ENCODE data around the gene JARID2. TPM values are rescaled to one million over a fixed set of nuclear protein-coding genes. Genes with fewer than 3 reads are reported as not detected.

The JARID2 gene
- polyA plus RNA-seq, 12 donors = 11.3 to 121 (median 15.7) TPM

- DNase-seq = no peak
Observed at GRCh38 chr6:15518878-15519277, 273.0 kb downstream of the JARID2 start.

- no peak for DNase-seq
Observed at GRCh38 chr6:15519681-15520080, 273.8 kb downstream of the JARID2 start.

GRCh38 chr6:15520626-15521203 lies 274.8 kb downstream of the JARID2 start:
- DNase-seq = no peak

- no peak for DNase-seq
Observed at GRCh38 chr6:15521582-15521981, 275.7 kb downstream of the JARID2 start.

- no peak for DNase-seq
Observed at GRCh38 chr6:15522026-15522425, 276.2 kb downstream of the JARID2 start.

GRCh38 chr6:15522427-15522826 lies 276.6 kb downstream of the JARID2 start:
- DNase-seq = peak; percentile 27

- DNase-seq = no peak
Observed at GRCh38 chr6:15522856-15523529, 277.1 kb downstream of the JARID2 start.

- no peak for DNase-seq
Observed at GRCh38 chr6:15523679-15524630, 278.1 kb downstream of the JARID2 start.

GRCh38 chr6:15524861-15525401 lies 279.1 kb downstream of the JARID2 start:
- no peak for DNase-seq

GRCh38 chr6:15526212-15526701 lies 280.4 kb downstream of the JARID2 start:
- DNase-seq = no peak

GRCh38 chr6:15527838-15528617 lies 282.2 kb downstream of the JARID2 start:
- no peak for DNase-seq

- no peak for DNase-seq
Observed at GRCh38 chr6:15528870-15529269, 283.0 kb downstream of the JARID2 start.

- no peak for DNase-seq
Observed at GRCh38 chr6:15530411-15530810, 284.5 kb downstream of the JARID2 start.

GRCh38 chr6:15531973-15532372 lies 286.1 kb downstream of the JARID2 start:
- no peak for DNase-seq

GRCh38 chr6:15533379-15534026 lies 287.6 kb downstream of the JARID2 start:
- DNase-seq = no peak

- DNase-seq = no peak
Observed at GRCh38 chr6:15534974-15535373, 289.1 kb downstream of the JARID2 start.

GRCh38 chr6:15535495-15536197 lies 289.8 kb downstream of the JARID2 start:
- no peak for DNase-seq

- no peak for DNase-seq
Observed at GRCh38 chr6:15536198-15536955, 290.5 kb downstream of the JARID2 start.

- no peak for DNase-seq
Observed at GRCh38 chr6:15538106-15538505, 292.2 kb downstream of the JARID2 start.

All from muscle of arm (tissue), 12 donors.